Adipose tissue (tissue), 3 donors: ENCODE data around the gene CCNJ. TPM values are rescaled to one million over a fixed set of nuclear protein-coding genes. Genes with fewer than 3 reads are reported as not detected.
"Not testable (repeated sequence)": the region's sequence is repeated elsewhere in the genome, so short reads cannot be mapped to it uniquely, and the experiment has no call there.

Source experiments
- H3K27ac ChIP-seq: one replicate; pipeline ENCODE4 v1.5.1; 2013; ENCODE audit warnings: low read depth, low read length
- WGBS, 3 donors: extraction: QIAGEN DNeasy Blood & Tissue Kit; methylation state at CpG; one replicate each; pipeline ENCODE4 v1.1.7; 2013; 5-methylcytosine and 5-hydroxymethylcytosine counted together
- polyA plus RNA-seq, 3 donors: library from polyadenylated mRNA; stranded (reverse); fragments of 200-250 nt; gene quantifications; one replicate each; pipeline ENCODE4 v1.2.3, GENCODE V29; 2013
- donor health status: healthy with polysubstance abuse.
- donor health status: Bipolar disorder and iron deficiency.
- donor health status: healthy.

CCNJ gene, protein sequence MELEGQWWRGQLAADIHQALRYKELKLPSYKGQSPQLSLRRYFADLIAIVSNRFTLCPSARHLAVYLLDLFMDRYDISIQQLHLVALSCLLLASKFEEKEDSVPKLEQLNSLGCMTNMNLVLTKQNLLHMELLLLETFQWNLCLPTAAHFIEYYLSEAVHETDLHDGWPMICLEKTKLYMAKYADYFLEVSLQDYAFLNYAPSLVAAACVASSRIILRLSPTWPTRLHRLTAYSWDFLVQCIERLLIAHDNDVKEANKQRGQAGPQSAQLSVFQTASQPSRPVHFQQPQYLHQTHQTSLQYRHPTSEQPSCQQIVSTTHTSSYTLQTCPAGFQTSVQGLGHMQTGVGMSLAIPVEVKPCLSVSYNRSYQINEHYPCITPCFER
- polyA plus RNA-seq = 1 to 10 TPM; 2.1 to 3.7 (median 2.6) TPM

DNA sequence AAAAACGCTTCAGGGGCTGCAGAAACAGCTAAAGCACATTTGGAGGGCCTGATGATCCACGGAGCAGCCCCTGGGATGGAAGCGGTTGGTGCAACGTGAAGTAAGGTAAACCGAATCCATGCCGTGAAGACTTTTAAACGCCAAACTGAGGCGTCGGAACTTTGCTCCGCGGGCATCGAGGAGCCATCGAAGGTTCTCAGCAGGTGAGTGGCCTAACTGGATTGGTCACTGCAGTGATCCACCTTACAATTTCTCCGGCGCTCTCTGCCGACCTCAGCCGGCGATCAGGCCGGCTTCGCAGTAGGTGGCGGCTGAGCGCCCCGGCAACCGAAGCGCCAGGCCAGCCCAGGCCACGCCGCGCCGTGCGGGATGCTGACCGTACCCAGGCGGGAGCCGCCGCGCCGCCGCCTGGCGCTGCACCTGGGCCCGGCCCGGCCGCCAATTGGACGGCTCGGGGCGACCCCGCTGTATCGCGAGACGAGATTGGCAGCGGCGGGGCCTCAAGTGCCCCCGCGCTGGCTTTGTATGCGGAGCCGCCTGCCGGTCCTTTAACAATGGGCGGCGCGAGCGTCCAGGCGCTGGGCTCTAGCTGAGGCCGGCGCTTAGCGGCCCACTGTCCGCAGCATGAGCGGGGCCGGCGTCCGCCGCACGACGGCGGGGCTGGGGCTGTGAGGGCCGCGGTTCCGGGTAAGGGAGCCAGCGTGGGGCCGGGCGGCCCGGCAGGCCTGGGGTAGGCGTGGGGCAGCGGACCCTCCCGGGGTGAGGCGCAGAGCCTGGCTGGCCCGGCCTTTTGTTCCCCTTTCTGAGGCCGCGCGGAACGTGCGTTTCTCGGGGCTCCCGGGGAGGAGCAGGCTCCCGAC, at the start of gene CCNJ:
CCNJ (plus strand) TSS at position 551 of the 860 bp plus-strand sequence. CDS start 811 bp downstream, outside the sequence.
- WGBS, 3 donors = 2 to 4% (median 2%) methylated on average over 83 to 92 of the region's 92 CpGs
- no peak within 1 kb of the TSS for H3K27ac ChIP-seq

DNA sequence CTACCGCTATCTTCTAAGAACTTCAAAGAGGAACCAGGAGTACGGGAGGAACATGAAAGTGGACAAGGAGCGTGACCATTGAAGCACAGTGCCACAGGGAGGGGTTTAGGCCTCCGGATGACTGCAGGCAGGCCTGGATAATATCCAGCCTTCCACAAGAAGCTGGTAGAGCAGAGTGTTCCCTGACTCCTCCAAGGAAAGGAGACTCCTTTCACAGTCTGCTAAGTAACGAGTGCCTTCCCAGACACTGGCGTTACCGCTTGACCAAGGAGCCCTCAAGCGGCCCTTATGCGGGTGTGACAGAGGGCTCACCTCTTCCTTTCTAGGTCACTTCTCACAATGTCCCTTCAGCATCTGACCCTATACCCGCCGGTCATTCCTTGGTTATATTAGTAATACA, 49.0 kb upstream of the CCNJ start:
- H3K27ac ChIP-seq = not testable (repeated sequence)
- WGBS, 3 donors = 85 to 94% (median 90%) methylated on average over 11 of the region's 11 CpGs

DNA sequence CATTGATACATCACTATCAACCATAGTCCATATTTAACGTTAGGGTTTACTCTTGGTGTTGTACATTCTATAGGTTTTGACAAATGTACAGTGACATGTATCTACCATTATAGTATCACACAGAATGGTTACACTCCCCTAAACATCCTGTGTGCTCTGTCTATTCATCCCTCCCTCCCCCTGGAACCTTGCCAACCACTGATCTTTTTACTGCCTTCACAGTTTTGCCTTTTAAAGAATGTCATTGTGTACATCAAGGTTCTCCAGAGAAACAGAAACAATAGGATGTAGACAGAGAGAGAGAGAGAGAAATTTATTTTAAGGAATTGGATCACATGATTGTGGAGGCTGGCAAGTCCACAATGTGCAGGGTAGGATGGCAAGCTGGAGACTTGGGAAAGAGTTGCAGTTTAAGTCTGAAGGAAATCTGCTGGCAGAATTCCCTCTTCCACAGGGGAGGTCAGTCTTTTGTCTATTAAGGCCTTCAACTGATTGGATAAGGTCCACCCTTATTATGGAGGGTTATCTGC, 45.1 kb upstream of the CCNJ start:
- no peak overlapping the region for H3K27ac ChIP-seq
- WGBS, 3 donors = 58 to 86% (median 79%) methylated on average over 1 of the region's 1 CpG

DNA sequence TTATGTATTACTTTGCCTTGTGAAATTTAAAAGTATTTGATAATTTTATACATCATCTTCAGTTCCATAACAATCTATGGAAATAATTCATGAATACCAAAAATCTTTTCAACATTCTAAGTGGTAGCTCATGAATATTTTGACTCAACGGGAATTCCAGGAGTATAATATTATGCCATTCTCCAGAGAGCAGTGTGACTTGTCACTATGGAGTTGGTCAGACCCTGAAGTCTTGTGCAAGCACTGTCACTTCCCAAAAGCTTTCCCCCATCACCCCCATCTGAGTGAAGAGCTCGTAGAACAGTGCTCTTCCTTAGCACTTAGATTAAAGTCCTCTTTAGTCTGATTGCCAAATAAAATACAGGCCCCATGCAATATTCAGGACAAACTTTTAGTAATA, 29.4 kb upstream of the CCNJ start:
- H3K27ac ChIP-seq = no peak overlapping the region
- WGBS, 3 donors = 72 to 87% (median 72%) methylated on average over 2 of the region's 2 CpGs

DNA sequence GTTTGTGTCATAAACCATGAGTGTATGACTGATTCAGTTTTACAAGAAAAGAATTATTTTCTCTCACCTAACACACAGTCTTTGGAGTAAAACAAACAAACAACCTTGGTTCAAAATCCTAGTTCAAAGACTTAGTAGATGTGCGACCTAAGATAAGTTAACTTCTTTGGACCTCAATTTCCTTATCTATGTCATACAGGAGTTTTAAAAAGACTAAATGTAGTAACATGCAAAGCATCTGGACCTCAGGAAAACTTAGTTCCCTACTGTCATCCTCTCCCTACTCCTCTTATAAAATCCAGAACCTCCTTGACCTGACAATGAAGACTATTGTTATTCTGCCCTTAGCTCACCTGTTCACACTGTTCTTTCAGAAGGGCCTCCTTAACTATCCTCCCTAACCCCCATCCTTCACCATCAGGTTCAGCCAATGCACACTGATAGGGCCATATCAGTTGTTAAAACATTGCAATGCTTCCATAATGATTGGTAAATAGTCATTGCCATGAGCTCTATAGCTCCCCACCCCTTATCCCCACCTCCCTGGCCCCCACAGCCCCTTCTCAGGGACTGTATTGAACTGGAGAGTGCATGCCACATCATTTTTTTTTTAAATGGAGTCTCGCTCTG, 28.8 kb upstream of the CCNJ start:
- WGBS, 3 donors = 82 to 97% (median 93%) methylated on average over 2 of the region's 2 CpGs
- no peak overlapping the region for H3K27ac ChIP-seq

DNA sequence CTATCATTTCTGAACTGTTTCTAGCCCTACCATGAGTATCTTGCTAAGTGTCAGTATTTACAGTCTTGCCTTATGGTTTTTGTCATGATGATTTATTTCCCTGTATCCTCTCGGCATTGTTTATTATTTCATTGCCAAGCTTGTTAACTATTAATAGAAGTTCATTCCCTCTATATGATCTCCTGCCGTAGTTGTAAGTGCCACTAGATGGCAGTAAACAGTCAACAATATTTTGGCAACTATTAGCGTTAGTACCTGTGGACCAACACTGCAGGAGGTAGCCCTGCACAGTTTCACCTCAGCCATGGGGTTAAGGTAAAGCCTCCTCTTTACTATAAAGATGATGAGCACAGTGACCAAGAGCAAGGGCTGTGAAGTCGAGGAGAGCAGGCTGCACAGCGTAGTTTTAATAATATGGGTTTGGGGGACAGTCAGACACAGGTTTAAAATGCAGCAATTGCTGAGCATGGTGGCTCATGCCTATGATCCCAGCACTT, 26.1 kb upstream of the CCNJ start:
- no peak overlapping the region for H3K27ac ChIP-seq
- 14 to 16% (median 16%) methylated on average over 5 of the region's 5 CpGs for WGBS, 3 donors

DNA sequence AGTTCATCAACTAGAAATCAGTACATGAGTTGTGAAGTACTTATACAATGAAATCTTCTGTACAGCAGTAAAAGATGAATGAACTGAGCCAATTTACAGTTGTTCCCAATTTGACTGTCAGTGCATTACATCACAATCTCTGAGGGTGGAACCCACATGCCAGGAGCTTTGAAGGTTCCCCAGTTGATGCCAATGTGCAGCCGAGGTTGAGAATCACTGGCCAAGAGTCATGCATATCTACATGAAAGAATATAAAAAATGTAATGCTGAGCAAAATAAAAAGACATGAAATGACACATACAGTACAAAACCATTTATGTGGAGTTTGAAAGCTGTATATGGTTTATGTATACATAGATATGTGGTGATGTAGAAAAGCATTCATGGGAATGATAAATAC, 22.1 kb upstream of the CCNJ start:
- WGBS, 3 donors = 79 to 84% (median 80%) methylated on average over 1 of the region's 1 CpG

DNA sequence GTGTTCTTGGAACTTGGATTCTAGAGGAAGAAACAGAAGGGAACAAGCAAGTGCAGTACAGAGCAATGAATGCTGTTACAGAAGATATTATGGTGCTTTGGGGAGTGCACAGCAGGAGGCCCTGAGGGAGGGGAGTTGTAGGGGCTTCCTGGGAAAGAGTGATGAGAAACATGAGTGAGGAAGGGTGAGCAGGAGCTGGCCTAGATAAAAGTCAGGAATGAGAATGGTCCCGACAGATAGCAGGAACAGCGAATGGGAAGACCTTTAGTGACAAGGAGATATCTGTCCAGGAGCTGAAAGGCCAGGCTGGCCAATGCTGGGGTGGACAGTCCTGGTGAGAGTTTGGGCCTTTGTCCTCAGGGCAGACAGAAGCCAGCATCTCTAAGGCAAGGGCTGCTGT, 20.6 kb upstream of the CCNJ start:
- WGBS, 3 donors = 91 to 94% (median 93%) methylated on average over 2 of the region's 2 CpGs
- no peak overlapping the region for H3K27ac ChIP-seq

More for the DNA sequence above, 22.1 kb upstream of the CCNJ start:
- no peak overlapping the region for H3K27ac ChIP-seq

DNA sequence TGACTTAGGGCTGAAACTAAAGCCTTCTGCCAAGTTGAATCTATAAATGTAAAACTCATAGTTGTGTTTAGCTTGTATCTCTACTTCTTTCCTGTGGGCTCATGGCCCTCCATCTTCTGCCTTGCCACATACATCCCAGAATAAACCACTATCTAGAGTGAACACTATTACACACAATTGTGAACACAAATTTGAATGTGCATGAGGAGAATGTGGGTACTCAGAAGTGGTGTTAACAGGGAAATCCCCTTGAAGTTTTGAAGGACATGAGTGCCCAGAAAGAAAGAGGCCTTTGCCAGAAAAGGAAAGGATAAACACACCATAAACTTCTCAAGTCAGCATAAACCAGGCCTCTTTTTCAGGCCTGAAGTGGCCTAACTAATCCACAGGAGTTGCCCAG, 20.2 kb upstream of the CCNJ start:
- H3K27ac ChIP-seq = no peak overlapping the region

DNA sequence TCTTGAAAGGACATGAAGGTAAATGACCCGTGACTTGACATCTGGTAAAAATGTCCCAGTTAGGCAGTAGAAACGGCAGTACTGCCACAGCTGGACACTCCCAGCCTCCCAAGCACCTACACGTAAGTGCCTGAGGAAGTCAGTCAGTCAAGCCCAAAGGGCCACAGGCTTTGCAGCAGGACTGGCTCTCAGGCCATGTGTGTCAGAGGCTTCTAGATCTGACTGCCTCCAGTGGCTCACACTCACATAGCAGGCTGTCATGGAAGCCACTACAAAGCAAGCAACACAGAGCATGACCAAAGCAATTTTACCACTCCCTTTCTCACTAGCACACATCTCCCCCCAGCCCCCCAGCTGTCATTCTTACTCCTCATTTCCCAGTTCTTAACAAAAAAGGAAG, 17.8 kb upstream of the CCNJ start:
- WGBS, 3 donors = 76 to 88% (median 87%) methylated on average over 3 of the region's 3 CpGs
- no peak overlapping the region for H3K27ac ChIP-seq

DNA sequence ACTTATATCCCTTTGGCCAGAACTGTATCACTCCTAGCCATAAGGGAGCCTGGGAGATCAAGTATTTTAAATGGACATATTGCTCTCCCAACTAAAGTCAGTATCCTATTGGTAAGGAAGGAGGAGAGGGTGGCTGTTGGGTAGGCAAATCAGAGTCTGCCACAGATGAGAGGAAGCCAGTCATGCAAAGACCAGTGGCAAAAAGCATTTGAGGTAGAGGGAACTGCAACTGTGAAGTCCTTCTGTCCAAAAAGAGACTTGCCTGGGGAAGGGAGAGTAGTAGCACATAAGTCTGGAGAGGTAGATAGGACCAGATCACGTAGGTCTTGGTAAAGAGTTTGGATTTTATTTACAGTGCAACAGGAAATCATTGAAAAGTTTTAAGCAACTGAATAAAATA, 8.8 kb upstream of the CCNJ start:
- no peak overlapping the region for H3K27ac ChIP-seq
- WGBS, 3 donors = 91 to 97% (median 94%) methylated on average over 1 of the region's 1 CpG

DNA sequence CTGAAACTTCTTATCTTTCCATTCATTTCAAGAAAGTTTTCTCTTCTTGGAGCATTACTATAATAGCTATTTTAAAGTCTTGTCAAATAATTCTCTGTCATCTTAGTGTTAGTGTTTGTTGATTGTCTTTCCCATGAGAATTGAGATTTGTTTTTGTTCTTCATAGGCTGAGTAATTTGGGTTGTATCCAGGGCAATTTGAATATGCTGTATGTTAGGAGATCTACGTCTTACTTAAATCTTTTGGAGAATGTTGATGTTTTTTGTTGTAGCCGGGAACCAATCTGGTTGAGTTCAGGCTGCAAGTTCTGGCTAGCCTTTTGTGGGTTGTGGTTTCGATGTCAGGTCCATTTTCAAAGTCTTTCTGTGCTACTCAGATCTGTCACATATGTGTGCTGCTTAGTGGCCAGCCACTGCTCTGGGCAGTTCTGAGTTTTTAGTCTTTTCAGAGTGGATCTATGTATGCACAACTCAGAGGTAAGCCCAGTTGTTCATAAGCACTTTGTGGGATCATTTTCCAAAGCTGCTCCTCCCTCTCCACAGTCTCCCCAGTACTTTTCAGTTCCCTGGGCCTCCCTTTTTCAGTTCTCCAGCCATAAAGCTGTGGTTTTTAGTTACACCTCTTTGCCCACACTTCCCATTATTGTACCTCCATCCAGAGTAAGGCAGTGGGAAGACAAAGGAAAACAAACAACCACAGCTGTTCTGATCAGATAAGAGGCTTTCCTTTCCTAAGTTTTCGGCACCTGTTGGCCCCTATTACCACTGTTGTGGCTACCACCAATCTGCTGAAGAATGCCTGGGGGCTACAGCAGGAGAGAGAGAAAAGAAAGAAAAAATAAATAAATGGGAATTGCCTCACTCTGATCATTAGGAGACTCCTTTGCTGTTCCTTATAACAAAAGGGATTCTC, 4.7 kb upstream of the CCNJ start:
- WGBS, 3 donors = 80 to 83% (median 82%) methylated on average over 4 of the region's 4 CpGs

DNA sequence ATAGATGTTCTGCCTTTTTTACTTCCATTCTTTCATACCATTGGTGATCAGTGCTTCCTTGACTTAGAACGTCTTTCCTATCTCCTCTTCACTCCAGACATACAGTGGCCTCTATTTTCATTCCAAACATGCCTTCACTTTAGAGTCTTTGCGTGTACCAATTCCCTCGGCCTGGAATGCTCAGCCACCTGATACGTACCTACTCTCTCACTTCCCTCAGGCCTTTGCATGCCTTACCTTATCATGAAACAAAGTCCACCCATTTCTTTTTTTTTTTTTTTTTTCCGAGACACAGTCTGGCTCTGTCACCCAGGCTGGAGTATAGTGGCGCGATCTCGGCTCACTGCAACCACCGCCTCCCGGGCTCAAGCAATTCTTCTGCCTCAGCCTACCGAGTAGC, 2.2 kb upstream of the CCNJ start:
- 91 to 97% (median 97%) methylated on average over 11 of the region's 11 CpGs for WGBS, 3 donors
- no peak overlapping the region for H3K27ac ChIP-seq

More for the DNA sequence above, 4.7 kb upstream of the CCNJ start:
- no peak overlapping the region for H3K27ac ChIP-seq

DNA sequence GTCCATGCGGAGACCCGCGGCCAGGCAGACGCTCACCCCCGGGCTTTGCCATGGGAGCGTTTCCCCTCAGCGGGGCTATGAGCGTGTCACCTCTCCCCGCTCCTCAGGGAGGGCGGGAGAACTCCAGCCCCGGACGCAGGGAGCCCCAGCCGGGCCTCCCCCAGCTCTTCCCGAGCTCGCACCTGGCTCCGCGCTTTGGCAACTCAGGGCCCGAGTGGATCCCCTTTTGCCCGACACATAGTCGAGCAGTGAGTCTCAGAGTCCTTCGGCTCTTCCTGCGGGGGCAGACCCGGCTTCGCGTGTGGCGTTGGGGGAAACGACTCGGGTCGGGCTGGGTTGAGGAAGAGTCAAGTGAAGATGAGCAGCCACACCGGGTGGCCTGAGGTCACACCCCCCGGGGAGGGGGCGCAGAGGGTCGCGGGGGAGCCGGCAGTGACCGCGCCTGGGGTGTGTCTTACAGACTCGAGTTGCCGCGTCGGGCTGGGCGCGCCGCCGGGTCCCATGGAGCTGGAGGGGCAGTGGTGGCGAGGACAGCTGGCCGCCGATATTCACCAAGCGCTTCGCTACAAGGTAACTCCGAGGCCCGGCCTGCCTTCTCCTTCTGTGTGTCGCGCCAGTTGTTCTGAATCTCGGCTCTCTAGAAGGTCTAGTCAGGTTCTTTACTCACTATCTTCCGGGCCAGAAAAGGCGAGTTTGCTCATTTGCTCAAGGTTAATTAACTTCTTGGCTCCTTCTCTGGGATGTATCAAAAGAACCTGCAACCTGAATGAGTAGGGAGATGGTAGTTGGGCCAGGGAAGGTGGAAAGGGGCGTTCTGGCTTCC, 721 bp downstream of the CCNJ start:
- 0 to 1% (median 1%) methylated on average over 57 to 58 of the region's 58 CpGs for WGBS, 3 donors
- no peak overlapping the region for H3K27ac ChIP-seq

DNA sequence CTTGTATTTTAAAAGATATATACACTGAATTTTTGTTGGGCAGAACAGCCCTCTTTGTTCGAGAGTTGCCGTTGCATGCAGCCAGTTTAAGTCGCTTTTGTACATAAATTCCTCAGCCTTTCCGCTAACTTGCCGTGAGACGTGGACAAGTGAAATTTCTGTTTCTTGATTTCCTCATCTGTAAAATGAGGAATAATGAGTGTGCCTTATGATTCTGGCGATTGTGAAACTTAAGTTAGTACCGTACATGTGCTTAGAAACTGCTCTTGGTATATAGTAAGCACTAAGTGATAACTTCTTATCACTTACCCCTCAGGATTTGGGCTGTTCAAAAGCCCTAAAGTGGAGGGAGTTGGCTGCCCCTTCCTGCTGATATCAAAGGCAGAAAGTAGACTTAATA, 1.4 kb downstream of the CCNJ start:
- no peak overlapping the region for H3K27ac ChIP-seq
- WGBS, 3 donors = 24 to 41% (median 30%) methylated on average over 8 of the region's 8 CpGs

DNA sequence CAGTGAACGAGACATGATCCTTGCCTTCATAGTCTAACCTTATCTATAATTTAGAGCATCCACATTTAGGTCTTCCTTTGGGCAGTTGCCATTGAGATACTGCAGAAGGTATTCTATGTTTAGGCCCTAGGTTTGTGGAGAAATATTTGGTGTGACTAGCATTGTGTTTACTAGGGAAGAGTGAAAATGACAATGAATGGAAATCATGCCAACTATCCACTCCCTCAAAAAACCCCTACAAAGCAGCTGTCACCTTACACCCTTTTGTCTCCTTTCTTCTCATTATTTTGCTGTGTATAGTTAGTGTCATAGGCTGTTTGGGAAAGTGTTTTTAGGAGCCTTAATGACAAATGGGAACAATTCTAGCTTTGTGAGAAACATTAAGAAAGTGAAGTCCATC, 3.2 kb downstream of the CCNJ start:
- no peak overlapping the region for H3K27ac ChIP-seq
- WGBS, 3 donors = 83 to 94% (median 91%) methylated on average over 1 of the region's 1 CpG
